Measurements from ENCODE around the gene FBXO3.

DNA sequence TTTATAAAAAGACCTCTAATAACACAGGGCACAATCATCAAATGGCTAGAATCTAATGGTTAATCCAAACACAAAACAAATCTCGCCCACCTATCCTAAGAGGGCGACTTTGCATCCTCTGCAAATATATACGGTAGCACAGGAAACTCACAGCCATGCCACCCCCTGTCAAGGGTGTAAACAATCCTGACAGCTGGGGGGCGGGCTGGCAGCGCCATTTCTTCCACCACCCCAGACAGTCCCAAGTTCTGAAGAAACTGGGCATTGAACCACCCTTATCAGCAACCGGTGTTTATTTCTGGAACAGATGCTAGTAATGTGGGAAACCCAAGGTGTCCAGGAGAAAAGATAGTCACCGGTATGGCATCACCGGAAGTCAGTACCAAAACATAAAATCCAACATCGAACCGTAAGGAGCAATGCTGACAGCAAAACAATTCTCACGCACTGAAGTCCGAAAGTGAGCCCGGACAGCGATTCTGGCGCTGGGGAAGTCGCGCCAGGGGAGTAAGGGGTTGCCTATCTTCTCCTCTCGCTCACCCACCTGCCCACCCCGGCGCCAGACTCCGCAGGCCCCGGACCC lies 825 bp downstream of the FBXO3 start:
- TF ChIP-seq NFRKB (IDR thresholded peaks at IDR 0.05) (no peak), ELF4 (IDR thresholded peaks at IDR 0.05) (no peak)
